Cardiac fibroblast (primary cell): ENCODE results near the gene PLXDC1.

Experiments
- DNase-seq, 2 donors: peaks; one replicate each; pipeline versions ENCODE4 v3.0.0 to v3.0.0-alpha.2; 2010; ENCODE audit warnings: low read depth in 2 of 2
- H3K4me3 ChIP-seq, 2 donors: replicated peaks in 1 of 2; 1 replicate in 1 of 2; 2 replicates in 1 of 2; pipeline ENCODE4 v1.5.1; 2011; ENCODE audit warnings: low read depth in 2 of 2, low read length in 2 of 2, mild to moderate bottlenecking in 2 of 2, moderate library complexity in 1 of 2
- TF ChIP-seq, protein P1 (sequence below): IDR thresholded peaks from one replicate; pipeline ENCODE4 v1.5.1; 2011; ENCODE audit warnings: low read depth, mild to moderate bottlenecking, low read length, inconsistent platforms

PLXDC1 gene

DNA sequence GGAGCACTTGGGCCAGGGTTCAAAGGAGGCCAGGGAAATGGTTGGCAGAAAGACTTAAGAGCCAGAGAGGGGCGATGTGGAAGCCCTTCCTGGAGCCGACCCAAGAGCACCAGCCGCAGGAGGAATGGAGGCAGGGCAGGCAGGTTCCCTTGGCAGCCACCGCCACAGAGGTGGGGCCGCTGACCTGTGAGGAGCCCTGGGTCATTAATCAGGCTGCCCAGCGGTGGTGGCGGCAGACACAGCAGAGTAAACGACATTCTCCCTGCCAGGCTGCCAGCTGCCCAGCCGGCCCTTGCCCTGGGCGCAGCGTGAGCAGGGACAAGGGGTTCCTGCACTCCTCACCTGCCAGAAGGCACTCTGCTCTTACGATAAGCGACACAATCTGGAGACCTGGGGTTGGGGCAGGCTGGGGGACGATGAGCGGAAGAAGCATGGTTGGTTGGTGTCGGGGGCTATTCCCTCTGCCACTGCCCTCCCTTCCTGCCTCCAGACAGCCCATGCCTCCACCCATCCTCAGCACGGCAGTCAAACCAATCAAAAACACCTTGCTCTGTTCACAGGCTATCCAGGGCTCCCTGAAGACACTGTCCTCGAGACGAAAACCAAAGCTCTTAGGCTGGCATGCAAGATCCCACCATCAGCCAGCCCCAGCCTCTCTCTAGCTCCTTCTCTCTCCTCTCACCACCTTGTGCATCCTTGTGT is 40.9 kb downstream of the PLXDC1 start:
- no peak for DNase-seq
- H3K4me3 ChIP-seq, result no peak overlapping the region
- TF ChIP-seq, protein P1, sequence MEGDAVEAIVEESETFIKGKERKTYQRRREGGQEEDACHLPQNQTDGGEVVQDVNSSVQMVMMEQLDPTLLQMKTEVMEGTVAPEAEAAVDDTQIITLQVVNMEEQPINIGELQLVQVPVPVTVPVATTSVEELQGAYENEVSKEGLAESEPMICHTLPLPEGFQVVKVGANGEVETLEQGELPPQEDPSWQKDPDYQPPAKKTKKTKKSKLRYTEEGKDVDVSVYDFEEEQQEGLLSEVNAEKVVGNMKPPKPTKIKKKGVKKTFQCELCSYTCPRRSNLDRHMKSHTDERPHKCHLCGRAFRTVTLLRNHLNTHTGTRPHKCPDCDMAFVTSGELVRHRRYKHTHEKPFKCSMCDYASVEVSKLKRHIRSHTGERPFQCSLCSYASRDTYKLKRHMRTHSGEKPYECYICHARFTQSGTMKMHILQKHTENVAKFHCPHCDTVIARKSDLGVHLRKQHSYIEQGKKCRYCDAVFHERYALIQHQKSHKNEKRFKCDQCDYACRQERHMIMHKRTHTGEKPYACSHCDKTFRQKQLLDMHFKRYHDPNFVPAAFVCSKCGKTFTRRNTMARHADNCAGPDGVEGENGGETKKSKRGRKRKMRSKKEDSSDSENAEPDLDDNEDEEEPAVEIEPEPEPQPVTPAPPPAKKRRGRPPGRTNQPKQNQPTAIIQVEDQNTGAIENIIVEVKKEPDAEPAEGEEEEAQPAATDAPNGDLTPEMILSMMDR, result no peak

DNA sequence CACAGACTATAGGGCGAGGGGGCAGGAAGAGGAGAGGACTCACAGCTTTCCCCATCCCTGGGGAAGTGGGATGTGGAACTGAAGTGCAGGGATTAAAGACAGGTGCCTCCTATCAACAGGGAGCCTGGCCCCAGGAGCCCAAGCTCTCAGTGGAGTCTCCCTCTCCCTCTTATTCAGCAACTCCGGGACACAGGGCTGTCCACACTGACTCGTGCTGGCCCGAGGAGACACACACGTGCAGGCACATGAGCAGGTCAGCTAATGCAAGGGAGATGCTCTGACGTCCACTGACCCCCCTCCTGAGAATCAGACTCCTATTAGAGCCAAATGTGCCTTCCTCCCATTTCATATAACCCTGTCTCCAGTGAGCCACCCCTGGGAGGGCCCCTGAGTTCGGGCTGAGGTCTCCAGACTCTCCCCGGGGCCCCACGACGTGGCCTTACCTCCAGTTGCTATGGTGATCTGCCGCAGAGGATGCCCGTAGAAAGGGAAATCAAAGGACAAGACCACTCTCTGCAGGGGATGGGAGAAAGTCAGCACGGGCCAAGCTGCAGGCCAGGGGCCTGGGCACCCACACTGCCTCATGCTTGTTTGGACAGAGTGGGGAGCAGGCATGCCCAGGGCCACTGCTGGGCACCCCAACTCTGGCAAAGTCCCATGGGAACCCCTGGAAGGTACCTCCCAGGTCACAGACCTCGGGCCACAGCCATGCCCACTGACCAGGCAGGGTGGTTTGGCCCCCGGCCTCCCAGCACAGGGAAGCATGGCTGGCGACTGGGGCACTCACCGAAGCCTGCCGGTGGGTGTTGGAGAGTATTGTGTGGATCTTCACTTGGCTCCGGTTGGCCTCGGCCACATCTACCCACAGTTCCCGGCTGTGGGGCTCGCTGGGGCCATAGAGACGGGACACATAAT is 42.7 kb downstream of the PLXDC1 start:
- TF ChIP-seq, protein P1, result no peak
- DNase-seq, result no peak
- no peak overlapping the region for H3K4me3 ChIP-seq

DNA sequence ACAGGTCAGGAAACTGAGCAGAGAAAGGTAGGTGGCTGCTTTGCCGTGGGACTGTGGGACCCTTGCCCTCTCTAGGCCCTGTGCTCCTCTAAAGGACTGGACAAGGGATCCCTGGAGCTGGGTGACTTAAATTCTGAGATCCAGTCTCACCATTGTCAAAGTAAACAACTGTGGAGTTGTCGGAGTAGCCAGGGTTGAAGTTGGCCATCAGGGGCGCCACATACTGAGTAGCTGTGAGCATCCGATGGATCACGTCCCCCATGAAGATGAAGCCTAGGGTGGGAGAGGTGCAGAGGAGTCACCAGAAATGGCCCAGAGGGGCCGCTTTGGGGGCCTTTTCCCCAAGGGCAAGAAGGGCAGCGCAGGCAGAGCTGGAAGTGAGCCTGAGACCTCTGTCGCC is 43.5 kb downstream of the PLXDC1 start:
- H3K4me3 ChIP-seq, result no peak overlapping the region
- TF ChIP-seq, protein P1, result no peak
- DNase-seq, result no peak

DNA sequence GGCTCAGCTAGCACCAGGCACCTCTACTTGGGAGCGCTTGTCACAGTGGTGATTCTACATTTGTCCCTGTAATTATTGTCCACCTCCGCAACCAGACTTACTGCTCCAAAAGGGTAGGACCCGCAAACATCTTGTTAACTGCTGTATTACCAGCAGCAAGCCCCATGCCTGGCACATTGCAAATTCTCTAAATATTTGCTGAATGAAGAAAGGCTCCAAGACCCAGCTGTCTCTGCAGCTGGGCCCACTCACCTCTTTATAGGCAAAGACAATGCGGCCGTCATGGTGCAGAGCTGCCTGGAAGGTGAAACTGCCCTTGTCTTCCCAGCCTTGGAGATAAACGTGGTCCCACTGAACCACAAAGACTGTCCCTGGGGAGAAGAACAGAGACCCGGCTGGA is 44.3 kb downstream of the PLXDC1 start:
- no peak for DNase-seq
- no peak overlapping the region for H3K4me3 ChIP-seq
- TF ChIP-seq, protein P1, result no peak

DNA sequence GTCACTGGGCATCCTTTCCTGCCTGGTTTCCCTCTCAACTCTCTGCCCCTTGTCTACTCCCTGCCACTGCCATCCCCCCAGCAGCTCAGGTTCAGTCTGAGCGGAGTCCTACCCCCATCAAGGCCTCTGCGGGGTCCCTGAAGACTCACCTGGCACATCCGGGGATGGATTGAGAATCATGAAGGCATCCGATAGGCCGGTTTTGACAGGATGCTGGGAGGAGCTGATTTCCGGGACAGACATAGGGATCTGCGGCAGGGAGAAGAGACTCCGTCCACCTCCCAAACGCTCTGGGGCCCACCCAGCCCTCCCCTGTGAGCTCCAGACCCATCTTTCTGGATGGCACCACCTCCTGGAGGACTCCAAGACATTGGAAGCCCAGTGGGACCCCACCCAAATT is 45.7 kb downstream of the PLXDC1 start:
- H3K4me3 ChIP-seq, result no peak overlapping the region
- no peak for DNase-seq

DNA sequence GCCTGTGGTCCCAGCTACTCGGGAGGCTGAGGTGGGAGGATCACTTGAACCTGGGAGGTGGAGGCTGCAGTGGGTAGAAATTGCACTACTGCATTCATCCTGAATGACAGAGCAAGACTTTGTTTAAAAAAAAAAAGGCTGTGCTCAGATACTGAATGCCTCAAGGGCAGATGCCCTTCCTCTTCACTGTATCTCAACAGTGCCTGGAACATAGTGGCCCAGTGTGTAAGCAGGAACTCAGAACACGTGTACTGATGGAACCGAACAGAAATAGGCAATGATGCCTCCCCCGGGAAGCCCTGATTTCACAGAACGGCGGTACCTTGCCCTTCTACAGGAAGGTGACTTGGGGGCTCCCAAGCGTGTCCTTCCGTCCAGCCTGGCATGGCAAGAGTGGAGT is 46.8 kb downstream of the PLXDC1 start:
- no peak overlapping the region for H3K4me3 ChIP-seq
- TF ChIP-seq, protein P1, result no peak
- no peak for DNase-seq

More for the DNA sequence above, 45.7 kb downstream of the PLXDC1 start:
- TF ChIP-seq, protein P1, result no peak
